Measurements from ENCODE around the gene CTTNBP2.

Gene CTTNBP2

GRCh38 chr7:117793521-117793920, 79.7 kb downstream of the CTTNBP2 start:
- peak; percentile 77 for DNase-seq (ENCODE audit: low read depth)
- TF ChIP-seq CTCF (IDR thresholded peaks at IDR 0.05; ENCODE audit: insufficient read depth, low read depth, low read length, missing control alignments) = no peak
- H3K4me3 ChIP-seq (ENCODE audit: low read length) = no peak overlapping the region

GRCh38 chr7:117791877-117792780, 81.1 kb downstream of the CTTNBP2 start:
- no peak for DNase-seq (ENCODE audit: low read depth)

GRCh38 chr7:117790731-117791130, 82.5 kb downstream of the CTTNBP2 start:
- TF ChIP-seq CTCF (IDR thresholded peaks at IDR 0.05; ENCODE audit: insufficient read depth, low read depth, low read length, missing control alignments) = no peak
- peak; percentile 16 for DNase-seq (ENCODE audit: low read depth)
- H3K4me3 ChIP-seq (ENCODE audit: low read length) = no peak overlapping the region

More at GRCh38 chr7:117791877-117792780, 81.1 kb downstream of the CTTNBP2 start:
- no peak overlapping the region for H3K4me3 ChIP-seq (ENCODE audit: low read length)
- TF ChIP-seq CTCF (IDR thresholded peaks at IDR 0.05; ENCODE audit: insufficient read depth, low read depth, low read length, missing control alignments) = no peak

GRCh38 chr7:117790251-117790650, 83.0 kb downstream of the CTTNBP2 start:
- TF ChIP-seq CTCF (IDR thresholded peaks at IDR 0.05; ENCODE audit: insufficient read depth, low read depth, low read length, missing control alignments) = no peak
- no peak overlapping the region for H3K4me3 ChIP-seq (ENCODE audit: low read length)

GRCh38 chr7:117785431-117785830, 87.8 kb downstream of the CTTNBP2 start:
- H3K4me3 ChIP-seq (ENCODE audit: low read length) = no peak overlapping the region
- no peak for TF ChIP-seq CTCF (IDR thresholded peaks at IDR 0.05; ENCODE audit: insufficient read depth, low read depth, low read length, missing control alignments)
- no peak for DNase-seq (ENCODE audit: low read depth)

More at GRCh38 chr7:117790251-117790650, 83.0 kb downstream of the CTTNBP2 start:
- DNase-seq (ENCODE audit: low read depth) = no peak

GRCh38 chr7:117784315-117784714, 88.9 kb downstream of the CTTNBP2 start:
- DNase-seq (ENCODE audit: low read depth) = no peak
- TF ChIP-seq CTCF (IDR thresholded peaks at IDR 0.05; ENCODE audit: insufficient read depth, low read depth, low read length, missing control alignments) = no peak
- H3K4me3 ChIP-seq (ENCODE audit: low read length) = no peak overlapping the region

Data from epithelial cell of esophagus (primary cell).